Activated naive CD4-positive, alpha-beta T cell treated with Interleukin-2 at 50 U/mL for 16 hours (primary cell): ENCODE data around the gene MPC1.
"Not testable (repeated sequence)": the region's sequence is repeated elsewhere in the genome, so short reads cannot be mapped to it uniquely, and the experiment has no call there.

ENCODE experiments used
- DNase-seq: peaks from one replicate; pipeline ENCODE4 v3.0.0-alpha.2; 2020

The MPC1 gene

DNA sequence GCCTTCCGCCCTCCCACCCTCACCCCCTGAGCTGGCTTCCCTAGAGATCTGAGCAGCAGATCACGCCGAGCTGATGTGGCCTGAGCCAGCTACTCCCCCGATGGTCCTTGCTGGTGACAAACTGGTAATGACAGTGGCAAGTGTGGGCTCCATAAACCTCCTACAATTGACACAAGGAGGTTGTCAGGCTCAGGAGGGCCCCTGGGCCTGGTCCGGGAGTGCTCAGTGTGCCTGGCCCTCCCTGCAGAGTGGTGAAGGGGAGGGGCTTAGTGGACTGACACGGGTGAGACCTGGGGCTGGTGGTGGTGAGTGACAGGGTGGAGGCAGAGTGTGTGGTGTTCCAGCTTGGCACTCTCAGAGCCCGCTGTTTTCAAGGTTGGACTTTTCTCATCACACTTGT, 22.6 kb upstream of the MPC1 start:
- DNase-seq = no peak

DNA sequence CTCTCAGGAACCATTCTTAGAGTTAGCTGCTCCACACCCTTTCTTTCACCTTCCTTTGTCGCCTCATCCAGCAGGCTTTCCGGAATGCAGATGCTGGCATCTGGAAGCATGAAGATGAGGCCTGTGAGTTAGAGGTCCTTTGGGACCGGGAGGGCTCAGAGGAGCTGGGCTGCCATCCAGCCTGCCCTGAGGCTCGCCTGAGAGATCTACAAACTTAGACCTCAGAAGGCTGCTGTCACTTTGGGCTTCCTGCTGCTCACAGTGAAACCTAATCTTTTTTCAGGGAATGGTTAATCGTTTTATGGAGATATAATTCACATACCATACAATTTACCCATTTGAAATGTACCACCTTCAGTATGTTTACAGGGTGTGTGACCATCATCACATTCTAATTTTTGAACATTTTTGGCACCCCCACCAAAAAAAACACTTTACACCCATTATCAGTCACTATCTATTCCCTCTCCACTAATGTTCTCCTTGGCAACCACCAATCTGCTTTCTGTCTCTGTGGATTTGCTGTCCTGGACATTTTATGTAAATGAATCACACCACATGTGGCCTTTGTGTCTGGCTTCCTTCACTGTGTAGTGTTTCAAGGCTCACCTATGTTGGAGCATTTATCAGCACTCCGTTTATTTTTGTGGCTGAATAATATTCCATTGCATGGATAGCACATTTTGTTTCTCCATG, 20.0 kb upstream of the MPC1 start:
- no peak for DNase-seq

DNA sequence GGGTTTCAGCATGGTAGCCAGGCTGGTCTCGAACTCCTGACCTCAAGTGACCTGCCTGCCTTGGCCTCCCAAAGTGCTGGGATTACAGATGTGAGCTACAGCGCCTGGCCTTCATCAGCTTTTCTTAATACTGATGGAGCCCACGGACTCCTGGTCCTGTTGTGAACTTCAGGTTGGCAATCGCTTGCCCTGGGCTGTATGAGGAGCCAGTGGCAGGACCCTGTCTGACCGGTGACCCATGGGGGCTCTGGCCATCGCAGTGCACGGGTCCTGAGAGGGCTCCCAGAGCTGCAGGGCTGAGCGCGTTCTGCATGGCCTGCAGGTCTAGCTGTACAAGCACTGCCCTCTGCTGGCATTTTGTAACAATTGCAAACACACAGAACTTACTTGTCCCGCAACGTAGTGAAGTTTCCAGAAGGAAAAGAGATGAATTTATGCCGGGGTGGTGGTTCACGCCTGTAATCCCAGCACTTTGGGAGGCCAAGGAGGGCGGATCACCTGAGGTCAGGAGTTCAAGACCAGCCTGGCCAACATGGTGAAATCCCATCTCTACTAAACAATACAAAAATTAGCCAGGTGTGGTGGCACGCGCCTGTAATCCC, 18.0 kb upstream of the MPC1 start:
- peak; percentile 51 for DNase-seq

DNA sequence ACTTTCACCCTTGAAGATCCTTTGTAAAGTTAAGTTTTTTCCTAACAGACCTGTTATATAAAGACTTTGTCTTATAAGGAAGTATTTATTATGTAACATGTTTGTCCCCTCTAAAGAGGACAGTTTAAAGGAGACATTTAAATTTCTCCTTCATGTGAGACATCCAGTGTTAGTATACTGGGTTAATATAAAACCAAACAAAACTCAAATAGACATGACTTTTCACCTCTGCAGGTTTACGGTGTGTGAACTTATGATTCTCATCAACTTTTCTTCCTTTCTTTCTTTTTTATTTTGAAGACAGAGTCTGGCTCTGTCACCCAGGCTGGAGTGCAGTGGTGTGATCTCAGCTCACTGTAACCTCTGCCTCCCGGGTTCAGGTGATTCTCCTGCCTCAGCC, 17.4 kb upstream of the MPC1 start:
- no peak for DNase-seq

DNA sequence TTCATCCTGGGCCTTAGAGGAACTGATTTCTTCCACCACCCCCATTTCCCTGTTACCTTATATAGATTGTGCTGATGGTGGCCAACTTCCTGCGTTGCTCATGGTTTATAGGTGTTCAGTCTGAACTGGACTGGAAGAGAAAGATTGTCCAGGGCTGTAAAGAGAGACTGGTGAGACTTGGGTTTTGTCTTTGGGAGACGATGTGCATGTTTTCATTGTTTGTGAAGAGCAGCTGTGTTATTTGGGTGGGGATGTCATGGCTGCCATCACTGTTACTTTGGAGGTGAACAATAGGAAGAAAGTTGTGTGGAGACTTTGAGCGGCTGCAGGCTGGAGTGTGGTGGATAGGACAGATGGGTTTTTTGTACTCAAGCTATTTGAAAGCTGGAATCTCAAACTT, 15.6 kb upstream of the MPC1 start:
- DNase-seq = no peak

DNA sequence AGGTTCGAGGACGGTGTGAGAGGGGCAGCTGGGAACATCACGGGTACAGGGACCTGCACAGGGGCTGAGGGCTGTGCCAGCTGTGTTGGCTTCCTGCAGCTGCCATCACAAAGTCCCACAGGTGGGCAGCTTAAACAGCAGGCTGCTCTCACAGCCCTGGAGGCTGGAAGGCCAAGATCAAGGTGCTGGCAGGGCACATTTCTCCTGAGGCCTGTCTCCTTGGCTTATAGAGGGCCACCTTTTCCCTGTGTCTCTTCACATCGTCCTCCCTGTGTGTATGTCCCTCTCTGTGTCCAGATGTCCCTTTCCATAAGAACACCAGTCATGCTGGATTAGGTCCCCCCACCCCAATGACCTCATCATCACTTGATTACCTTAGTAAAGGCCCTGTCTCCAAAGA, 15.1 kb upstream of the MPC1 start:
- no peak for DNase-seq

DNA sequence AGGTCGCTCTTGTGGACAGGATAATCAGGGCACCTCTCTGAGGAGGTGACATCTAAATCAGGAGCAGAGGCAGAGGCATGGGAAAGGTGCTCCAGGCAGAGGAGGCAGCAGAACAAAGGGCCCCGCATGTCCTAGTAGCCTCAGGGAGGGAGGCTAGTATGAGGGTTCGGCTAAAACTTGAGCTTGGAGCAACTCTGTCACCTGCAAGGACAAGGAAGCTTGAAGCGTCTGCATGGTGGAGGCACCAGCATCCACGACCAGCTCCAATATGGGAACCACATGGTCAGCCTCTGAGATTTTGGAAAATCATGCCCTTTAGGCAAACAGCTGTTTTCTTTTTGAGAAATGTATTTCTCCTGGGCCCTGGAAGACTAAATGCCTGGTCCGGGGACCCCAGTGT, 13.0 kb upstream of the MPC1 start:
- DNase-seq = no peak

DNA sequence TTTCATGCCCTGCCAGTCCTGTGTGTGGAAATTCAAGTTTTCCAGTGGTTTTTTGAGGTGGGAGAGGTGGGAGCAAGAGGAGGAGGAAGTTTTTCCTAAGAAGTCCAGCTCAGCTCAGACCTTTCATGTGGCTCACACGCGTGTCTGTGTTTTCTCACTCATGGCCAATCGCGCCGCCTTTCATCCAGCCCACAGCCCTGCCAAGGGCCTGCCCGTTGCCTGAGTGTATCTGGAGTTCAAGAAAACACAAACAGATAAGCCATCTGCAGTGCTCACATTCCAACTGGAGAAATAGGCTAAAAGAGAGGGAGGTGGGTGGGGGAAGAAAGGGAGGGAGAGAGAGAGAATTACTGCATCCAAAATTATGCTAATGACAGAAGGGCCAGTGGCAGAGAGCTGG, 12.6 kb upstream of the MPC1 start:
- DNase-seq = no peak

DNA sequence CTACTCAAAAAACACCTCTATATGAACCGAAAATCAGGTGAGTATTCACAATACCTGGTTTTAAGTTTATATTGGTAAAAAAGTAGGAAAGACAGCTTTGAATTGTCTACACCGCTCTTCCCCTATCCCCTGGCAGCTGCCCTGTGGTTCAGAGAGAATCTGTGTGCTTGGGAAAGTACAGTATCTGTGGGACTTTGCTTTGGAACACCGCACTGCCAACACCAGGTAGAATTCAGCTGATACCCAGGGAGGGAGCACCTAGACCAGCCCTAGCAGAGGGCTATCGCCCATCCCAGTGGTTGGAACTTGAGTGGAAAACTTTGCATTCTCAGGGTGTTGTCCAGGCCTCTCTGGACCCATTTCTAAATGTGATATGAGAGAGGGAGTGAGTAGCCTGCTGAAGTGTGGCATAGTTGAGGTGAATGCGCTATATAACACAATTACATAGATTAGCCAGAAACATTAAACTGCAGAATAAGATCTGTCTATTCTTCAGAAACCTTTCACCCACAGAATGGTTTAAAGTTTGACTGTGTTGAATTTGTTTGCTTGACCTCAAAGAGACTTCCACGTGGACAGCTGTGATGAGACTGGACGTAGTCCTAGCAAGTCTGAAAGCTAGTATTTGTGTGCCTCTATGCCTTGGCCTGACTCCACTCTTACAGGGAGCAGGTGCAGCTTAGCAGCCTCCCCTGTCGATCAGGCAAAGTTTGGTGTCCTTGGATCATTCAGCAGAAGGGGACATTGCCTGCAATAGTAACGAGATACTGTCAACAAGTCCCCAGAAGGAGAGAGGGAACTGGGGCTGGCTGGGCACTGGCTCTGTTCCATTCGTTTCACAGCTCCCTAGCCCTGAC, 11.5 kb upstream of the MPC1 start:
- DNase-seq = no peak

DNA sequence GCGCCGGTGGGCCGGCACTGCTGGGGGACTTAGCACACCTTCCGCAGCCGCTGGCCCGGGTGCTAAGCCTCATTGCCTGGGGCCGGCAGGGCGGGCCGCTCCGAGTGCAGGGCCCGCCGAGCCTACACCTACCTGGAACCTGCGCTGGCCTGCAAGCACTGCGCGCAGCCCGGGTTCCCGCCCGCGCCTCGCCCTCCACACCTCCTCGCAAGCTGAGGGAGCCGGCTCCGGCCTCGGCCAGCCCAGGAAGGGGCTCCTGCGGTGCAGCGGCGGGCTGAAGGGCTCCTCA, 10.7 kb upstream of the MPC1 start:
- no peak for DNase-seq

DNA sequence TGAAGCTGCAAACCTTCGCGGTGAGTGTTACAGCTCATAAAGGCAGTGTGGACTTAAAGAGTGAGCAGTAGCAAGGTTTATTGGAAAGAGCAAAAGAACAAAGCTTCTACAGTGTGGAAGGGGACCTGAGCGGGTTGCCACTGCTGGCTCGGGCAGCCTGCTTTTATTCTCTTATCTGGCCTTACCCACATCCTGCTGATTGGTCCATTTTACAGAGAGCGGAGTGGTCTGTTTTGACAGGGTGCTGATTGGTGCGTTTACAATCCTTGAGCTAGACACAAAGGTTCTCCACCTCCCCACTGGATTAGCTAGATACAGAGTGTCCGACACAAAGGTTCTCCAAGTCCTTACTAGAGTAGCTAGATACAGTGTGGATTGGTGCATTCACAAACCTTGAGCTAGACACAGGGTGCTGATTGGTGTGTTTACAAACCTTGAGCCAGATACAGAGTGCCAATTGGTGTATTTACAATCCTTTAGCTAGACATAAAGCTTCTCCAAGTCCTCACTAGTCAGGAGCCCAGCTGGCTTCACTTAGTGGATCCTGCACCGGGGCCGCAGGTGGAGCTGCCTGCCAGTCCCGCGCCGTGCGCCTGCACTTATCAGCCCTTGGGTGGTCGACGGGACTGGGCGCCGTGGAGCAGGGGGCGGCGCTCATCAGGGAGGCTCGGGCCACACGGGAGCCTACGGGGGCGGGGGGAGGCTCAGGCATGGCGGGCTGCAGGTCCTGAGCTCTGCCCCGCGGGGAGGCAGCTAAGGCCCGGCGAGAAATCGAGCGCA, 10.2 kb upstream of the MPC1 start:
- DNase-seq = not testable (repeated sequence)

DNA sequence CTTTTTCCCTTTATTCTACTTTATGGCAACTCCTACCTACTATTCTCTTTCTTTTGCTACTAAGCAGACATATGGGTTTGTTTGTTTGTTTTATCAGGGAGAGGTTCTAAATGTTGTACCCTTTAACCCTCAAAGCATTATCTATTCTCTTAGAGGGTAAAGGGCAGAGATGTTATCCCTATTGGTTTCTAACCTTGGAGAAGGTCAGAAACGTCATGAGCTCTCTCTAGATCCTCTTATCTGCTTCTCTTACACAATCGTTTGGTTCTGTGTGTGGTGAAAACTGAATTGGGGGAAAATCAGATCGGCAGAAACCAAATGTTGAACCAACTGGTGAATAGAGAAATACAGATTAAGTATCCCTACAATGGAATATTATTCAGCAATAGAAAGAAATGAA, 6.4 kb upstream of the MPC1 start:
- DNase-seq = no peak

DNA sequence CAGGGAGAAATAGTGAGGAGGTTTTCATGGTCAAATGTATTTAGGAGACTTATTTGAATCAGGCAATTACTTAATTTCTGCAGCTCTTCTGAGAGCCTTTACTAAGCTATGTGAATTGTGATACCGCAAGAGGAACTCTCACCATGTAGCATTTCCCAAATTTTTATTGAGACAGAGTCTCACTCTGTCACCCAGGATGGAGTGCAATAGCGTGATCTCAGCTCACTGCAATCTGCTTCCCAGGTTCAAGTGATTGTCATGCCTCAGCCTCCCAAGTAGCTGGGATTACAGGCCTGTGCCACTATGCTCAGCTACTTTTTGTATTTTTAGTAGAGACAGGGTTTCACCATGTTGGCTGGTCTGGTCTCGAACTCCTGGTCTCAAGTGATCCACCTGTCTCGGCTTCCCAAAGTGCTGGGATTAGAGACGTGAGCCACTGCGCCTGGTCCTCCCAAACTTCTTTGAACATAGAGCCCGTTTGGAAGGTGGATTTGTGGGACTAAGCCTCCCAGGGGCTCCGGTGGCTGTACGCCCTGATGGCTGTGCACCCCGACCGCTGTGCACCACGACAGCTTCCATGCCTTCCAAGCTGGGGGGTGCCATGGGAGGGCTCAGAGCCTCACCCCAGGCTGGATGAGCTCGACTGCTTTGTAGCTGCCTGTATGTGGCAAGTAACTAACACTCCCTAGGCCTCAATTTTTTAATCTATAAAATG, 5.7 kb upstream of the MPC1 start:
- no peak for DNase-seq

DNA sequence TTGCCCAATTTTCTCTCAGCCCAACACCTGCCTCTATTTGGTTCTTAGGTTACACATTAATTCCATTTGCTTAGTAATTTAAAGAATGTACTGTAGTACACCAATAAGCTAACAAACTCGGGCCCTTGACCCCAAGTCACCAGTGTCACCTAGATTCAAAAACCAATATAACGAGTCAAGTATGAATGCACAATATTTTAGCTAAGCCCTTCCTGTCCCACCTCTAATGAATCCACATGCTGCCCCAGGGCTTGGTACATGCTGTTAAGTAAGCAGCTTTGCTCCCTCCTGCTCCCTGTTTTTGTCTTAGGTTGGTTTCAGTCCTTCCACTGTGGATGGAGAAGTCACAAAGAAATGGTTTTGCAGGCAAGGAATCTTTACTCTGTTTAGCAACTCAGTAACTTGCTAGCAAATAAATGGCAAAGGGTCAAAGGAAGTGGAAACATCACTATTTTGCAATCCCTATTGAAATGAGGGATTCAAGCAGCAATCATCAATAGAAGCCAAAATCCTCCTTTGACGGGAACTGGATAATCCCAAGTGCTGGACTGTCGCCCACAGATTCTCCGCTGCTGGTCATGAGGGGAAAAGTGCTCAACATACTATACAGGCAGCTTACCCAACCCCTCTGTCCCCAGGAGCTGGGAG, 5.0 kb upstream of the MPC1 start:
- no peak for DNase-seq

DNA sequence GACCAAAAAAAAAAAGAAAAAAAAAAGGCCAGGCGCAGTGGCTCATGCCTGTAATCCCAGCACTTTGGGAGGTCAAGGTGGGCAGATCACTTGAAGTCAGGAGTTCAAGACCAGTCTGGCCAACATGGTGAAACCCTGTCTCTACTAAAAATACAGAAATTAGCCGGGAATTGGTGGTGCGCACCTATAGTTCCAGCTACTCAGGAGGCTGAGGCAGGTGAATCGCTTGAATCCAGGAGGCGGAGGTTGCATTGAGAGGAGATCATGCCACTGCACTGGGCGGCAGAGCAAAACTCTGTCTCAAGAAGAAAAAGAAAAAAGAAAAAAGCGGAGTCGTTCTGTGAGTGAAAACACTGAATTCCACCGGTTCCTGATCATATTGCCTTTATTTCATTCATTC, 4.4 kb upstream of the MPC1 start:
- not testable (repeated sequence) for DNase-seq

DNA sequence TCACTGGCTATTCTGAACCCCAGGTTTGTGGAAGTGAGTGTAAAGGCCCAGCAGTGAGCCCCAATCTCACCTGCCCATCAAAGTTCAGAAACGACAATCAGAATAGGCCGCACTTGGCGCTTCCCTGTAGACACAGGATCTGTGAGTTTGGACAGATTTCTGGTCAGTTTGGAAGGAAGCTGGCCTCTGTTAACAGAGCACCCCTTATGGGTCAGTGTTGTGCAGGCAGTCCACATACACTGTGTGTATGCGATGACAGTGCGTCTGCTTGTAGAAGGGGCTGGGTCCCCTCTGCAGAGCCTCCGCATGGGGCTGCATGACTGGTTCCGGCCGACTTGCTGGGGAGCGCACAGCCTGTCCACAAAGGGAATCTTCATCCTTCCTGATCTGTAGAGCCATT, 3.4 kb upstream of the MPC1 start:
- DNase-seq = no peak

DNA sequence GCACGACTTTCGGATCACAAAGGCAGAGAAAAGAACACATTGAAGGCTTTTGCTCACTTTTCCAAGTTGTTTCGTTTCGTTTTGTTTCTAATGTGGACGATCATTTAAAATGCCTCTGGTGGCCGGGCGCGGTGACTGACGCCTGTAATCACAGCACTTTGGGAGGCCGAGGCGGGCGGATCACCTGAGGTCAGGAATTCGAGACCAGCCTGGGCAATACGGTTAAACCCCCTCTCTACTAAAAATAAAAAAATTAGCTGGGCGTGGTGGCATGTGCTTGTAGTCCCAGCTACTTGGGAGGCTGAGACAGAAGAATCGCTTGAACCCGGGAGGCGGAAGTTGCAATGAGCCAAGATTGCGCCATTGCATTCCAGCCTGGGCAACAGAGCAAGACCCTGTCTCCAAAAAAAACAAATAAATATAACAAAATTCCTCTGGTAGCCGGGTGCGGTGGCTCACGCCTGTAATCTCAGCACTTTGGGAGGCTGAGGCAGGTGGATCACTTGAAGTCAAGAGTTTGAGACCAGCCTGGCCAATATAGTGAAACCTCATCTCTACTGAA, 1.1 kb upstream of the MPC1 start:
- DNase-seq = peak; percentile 37

DNA sequence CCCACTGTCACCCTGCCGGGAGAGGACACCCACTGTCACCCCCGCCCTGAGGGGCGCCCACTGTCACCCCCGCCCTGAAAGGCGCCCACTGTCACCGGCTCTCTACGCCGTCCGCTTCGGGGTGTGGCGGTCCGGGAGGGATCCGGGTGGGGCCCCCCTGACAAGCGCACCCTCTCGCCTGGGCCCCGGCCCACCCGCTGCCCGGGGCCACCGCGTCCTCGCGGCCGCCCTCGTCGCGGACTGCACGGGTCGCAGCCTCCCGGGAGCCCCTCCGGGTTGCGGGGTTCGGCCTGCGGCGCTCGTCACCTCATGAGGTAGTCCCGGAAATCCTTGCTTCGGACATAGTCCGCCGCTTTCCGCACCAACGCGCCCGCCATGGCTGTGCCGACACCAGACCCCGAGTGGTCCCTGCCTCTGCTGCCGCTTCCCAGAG, 224 bp downstream of the MPC1 start:
- no peak for DNase-seq

DNA sequence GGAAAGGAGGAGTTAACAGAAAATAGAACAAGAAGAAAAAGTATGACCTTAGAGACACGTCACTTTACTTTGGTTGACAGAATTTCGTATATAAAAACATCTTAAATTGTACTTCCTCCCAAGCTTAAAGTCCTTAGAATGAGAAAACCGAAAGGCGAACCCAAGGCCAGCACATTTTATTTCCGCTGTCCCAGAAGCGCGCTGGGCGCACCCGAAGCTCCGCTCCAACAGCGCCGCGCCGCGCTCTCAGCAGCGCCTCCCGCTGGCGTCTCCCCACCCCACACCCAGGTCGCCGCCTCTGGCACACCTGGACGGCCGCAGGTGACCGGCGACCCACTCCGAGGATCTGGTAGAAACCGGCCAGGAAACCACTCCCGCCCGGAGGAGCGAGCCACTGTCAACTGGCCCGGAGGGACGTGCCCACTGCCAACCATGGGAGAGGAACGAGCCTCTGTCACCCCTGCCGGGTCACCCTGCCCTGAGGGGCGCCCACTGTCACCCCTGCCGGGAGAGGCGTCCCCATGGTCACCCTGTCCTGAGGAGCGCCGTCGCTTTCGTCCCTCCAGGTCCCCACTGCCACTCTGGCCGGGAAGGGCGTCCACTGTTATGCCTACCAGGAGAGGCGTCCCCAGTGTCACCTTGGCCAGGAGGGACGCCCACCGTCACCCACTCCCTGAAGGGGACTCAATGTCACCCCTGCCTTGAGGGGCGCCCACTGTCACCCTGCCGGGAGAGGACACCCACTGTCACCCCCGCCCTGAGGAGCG, 824 bp downstream of the MPC1 start:
- peak; percentile 71 for DNase-seq

DNA sequence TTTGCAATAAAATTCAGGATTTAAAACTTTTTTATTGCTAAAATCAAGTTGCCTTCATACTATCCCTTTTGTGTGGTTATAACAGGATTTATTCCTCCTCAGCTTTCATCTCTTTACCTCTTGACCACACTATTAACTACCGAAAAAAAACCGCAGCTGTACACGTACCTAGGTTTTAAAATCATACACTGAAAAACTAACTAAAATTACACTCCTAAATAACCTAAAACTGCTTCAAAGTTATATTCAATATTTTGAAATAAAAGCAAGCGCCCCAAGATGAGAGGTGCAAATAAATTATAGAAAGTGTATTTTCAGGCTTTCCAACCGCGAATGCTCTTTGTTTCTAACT, 1.4 kb downstream of the MPC1 start:
- no peak for DNase-seq

DNA sequence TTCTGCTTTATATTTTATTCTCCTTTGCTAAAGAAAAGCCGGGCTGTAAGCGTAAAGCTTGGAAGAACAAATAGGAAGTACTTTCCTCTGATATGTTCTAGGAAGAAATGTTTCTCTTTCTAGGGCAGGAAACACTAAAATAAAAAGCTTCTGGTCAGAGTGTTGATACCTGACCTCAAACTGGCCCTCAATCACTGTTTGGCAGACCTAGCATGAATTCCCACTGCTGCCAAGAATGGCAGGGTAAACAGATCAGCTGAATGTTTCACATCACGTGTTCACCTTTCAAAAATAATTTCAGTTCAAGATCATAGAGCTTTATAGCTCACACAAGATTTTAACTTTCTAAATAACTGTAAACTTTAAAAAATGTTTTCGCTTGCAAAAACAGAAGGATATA, 2.9 kb downstream of the MPC1 start:
- DNase-seq = no peak
